Calu3 (cell line): ENCODE results near the gene KCND3. TPM values are rescaled to one million over a fixed set of nuclear protein-coding genes. Genes with fewer than 3 reads are reported as not detected.

Experiments
- BruUV-seq: library from RNA; stranded (reverse); fragments of 400-500 nt; replicated peaks from 2 replicates; lab custom pipeline; 2021; lab: Mats Ljungman, UMichigan
- CTCF ChIA-PET: fragments of 300-600 bp; sonication (Branson Sonifier 250); formaldehyde crosslinking; loops from one replicate; lab custom pipeline; 2022; ENCODE audit warnings: antibody characterized with exemption; lab: Charles Lee
- DNase-seq: peaks from one replicate; pipeline ENCODE4 v3.0.0; 2022
- H3K27ac Mint-ChIP-seq: one replicate; pipeline ENCODE4 v1.8.0; 2022; ENCODE audit warnings: mixed read lengths; ENCODE audit not compliant: unreplicated experiment
- H3K27me3 Mint-ChIP-seq: one replicate; pipeline ENCODE4 v1.8.0; 2022; ENCODE audit warnings: mixed read lengths; ENCODE audit not compliant: unreplicated experiment
- H3K36me3 Mint-ChIP-seq: one replicate; pipeline ENCODE4 v1.8.0; 2022; ENCODE audit warnings: mild to moderate bottlenecking, moderate library complexity, mixed read lengths; ENCODE audit not compliant: insufficient read depth, unreplicated experiment
- H3K4me1 Mint-ChIP-seq: one replicate; pipeline ENCODE4 v1.8.0; 2022; ENCODE audit warnings: mild to moderate bottlenecking, low read depth, mixed read lengths; ENCODE audit not compliant: unreplicated experiment
- H3K4me3 Mint-ChIP-seq: one replicate; pipeline ENCODE4 v1.8.0; 2022; ENCODE audit warnings: mild to moderate bottlenecking, low read depth, moderate library complexity, mixed read lengths; ENCODE audit not compliant: unreplicated experiment
- H3K9me3 Mint-ChIP-seq: one replicate; pipeline ENCODE4 v1.8.0; 2022; ENCODE audit warnings: low read depth, mixed read lengths; ENCODE audit not compliant: unreplicated experiment
- CTCF ChIP-seq: fragments of 200-600 bp; IDR thresholded peaks from one replicate; pipeline ENCODE4 v1.8.0; 2022; ENCODE audit warnings: antibody characterized with exemption; ENCODE audit not compliant: unreplicated experiment
- intact Hi-C: fragments of 100-400 bp; cut with micrococcal nuclease; formaldehyde crosslinking; loops from one replicate; pipeline ENCODE4 v1.10.0; 2022; ENCODE audit not compliant: unreplicated experiment
- total RNA-seq: library from RNA; stranded (reverse); gene quantifications from 2 replicates; pipeline ENCODE4 v1.2.3, GENCODE V29; 2022

KCND3 gene
- total RNA-seq, 1 experiment from 2014 or later: 0.07 TPM

DNA sequence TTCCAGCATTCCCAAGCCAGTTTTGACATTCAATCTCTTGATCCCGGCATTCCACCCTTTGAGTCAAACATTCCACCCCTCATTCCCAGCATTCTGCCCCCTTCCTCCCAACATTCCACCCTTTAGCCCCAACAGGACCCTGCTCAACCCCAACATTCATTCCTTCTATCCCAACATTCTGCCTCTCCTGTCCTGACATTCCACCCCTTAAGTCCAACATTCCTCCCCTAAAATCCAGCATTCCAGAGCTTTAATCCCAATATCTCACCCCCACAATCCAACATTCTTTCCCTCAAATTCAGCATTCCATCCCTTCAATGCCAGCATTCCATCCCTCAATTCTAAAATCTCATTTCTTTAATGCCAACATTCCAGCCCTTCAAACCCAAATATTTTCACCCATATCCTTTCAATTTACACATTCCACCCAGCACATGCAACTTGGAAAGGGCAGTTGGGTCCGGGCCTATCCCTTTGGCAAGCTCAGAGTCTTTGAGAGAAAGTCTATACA lies 210.9 kb downstream of the KCND3 start:
- H3K4me1 Mint-ChIP-seq: no peaks in the 10 kb centered on the region
- peaks cover 42% of the 10 kb centered on the region for H3K27me3 Mint-ChIP-seq
- DNase-seq: no peak
- H3K9me3 Mint-ChIP-seq: no peaks in the 10 kb centered on the region
- CTCF ChIA-PET: no interaction called here
- H3K36me3 Mint-ChIP-seq: no peaks in the 10 kb centered on the region
- TF ChIP-seq CTCF: no peak
- intact Hi-C loops: no loop called here
- no TSS peak for BruUV-seq
- H3K4me3 Mint-ChIP-seq: no peak overlapping the region
- H3K27ac Mint-ChIP-seq: no peak overlapping the region

- DNase-seq: no peak
- intact Hi-C loops: no loop called here
- H3K4me1 Mint-ChIP-seq: no peaks in the 10 kb centered on the region
- CTCF ChIA-PET: no interaction called here
- no peak overlapping the region for H3K27ac Mint-ChIP-seq
- H3K4me3 Mint-ChIP-seq: no peak overlapping the region
- peaks cover 39% of the 10 kb centered on the region for H3K27me3 Mint-ChIP-seq
- no peaks in the 10 kb centered on the region for H3K9me3 Mint-ChIP-seq
- BruUV-seq: no TSS peak
- TF ChIP-seq CTCF: no peak
- no peaks in the 10 kb centered on the region for H3K36me3 Mint-ChIP-seq
Measured at GRCh38 chr1:111778066-111778465, 211.4 kb downstream of the KCND3 start.

- TF ChIP-seq CTCF: no peak
- CTCF ChIA-PET: no interaction called here
- no peak for DNase-seq
- Mint-ChIP-seq H3K27me3 (peaks cover 33% of the 10 kb centered on the region), H3K4me3 (no peak overlapping the region), H3K27ac (no peak overlapping the region), H3K36me3 (no peaks in the 10 kb centered on the region), H3K4me1 (no peaks in the 10 kb centered on the region), H3K9me3 (no peaks in the 10 kb centered on the region)
- intact Hi-C loops: no loop called here
- no TSS peak for BruUV-seq
Measured at GRCh38 chr1:111777301-111777700, 212.2 kb downstream of the KCND3 start.

DNA sequence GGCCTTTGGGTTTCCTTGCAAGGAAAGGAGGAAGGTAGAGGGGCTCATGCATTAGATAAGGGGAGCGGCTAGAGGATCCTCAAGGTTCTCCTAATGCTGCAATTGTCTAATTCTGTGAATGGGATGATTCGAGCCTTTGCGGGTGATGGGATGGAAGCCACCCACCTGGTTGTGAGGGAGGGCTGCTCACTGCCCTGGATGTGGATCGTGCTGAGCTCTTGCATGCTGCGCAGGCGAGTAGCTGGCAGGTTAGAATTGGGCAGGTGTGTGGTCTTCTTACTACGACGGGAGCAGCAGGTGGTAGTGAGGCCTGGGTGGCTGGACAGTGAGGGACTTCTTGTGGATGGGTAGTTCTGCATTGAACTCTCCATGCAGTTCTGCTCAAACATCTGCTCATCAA lies 212.6 kb downstream of the KCND3 start:
- H3K4me3 Mint-ChIP-seq: no peak overlapping the region
- H3K27me3 Mint-ChIP-seq: peaks cover 33% of the 10 kb centered on the region
- H3K36me3 Mint-ChIP-seq: no peaks in the 10 kb centered on the region
- no peaks in the 10 kb centered on the region for H3K9me3 Mint-ChIP-seq
- CTCF ChIA-PET: no interaction called here
- no peak for TF ChIP-seq CTCF
- intact Hi-C loops: no loop called here
- DNase-seq: no peak
- no TSS peak for BruUV-seq
- no peak overlapping the region for H3K27ac Mint-ChIP-seq
- H3K4me1 Mint-ChIP-seq: no peaks in the 10 kb centered on the region
